GM18526 (cell line): ENCODE data around the gene CNKSR3.

Source experiments
- POLR2A ChIP-seq: IDR thresholded peaks from 3 replicates; pipeline ENCODE4 v1.6.1; 2011; ENCODE audit not compliant: insufficient read length; ENCODE audit errors: extremely low read depth

The CNKSR3 gene

DNA sequence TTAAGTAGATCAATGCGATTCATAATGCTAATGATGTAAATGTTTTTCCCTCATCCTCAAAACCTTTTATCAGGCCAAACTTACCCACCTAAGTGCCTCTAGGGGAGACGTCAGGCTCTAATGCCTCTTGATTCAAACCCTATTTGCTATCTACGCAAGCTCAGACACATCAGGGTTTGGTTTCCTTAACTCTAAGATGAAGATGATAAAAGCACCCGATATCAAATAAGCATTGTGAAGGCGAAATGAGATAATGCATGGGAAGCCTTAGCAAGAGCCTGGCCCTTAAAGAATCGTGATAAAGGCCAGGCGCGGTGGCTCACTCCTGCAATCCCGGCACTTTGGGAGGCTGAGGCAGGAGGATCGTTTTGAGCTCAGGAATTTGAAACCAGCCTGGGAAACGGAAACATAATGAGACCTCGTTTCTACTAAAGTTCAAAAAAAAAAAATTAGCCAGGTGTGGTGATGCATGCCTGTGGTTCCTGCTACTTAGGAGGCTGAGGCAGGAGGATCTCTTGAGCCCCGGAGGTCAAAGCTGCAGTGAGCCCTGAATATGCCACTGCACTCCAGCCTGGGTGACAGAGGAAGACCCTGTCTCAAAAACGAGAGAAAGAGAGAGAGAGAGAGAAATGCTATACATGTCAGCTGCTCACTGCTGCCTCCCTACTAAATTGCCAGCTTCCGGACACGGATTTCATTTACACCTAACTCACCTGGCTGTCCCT, 13.5 kb downstream of the CNKSR3 start:
- TF ChIP-seq POLR2A, result no peak

DNA sequence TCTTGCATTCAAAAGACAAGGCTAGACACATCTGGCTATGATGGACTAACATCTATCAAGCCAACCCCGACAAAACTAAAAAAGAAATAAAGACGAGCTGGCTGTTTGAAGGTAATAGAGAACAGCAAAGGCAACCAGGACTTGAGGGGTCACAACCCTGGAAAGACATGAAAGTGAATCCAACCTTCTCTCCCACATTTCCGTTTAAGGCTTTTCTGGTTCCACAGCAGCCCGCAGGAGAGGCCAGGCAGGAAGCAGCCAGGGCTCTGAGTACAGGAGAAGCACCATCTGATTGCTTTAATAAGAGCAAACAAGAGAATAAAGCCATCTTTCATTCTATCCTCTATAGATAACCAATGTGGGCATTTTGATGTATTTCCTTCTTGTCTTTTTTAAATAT, 14.3 kb downstream of the CNKSR3 start:
- no peak for TF ChIP-seq POLR2A

DNA sequence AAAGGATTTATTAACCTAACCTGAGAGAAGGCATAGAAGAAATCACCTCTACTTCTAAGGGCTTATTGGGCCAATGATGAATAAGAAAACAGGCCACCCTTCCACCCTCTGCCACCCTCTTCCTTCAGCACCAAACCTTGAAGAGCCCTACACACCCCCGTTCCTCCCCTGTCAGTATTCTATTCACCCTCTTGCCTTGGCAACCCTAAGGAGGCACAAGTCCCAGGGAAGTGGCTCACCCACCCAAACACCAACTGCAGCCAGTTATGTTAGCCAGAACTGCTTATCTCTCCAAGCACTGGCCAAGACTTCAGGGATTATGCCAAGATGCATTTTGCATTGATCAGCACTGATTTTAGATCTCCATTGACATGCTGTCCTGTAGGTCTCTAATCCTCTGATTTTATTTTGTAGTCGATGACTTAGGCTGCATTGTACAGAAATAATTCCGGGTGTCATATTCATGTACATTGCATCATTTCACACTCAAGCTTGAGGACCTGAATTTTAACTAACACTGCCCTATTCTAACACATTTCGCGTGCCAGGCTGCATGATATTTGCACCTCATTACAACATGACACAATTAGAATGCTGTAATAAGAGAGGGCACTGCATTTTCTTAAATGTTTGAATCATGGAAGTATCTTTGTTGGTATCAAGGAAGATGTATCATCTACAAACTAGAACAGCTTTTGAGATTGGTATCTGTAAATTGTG, 15.7 kb downstream of the CNKSR3 start:
- TF ChIP-seq POLR2A, result no peak

DNA sequence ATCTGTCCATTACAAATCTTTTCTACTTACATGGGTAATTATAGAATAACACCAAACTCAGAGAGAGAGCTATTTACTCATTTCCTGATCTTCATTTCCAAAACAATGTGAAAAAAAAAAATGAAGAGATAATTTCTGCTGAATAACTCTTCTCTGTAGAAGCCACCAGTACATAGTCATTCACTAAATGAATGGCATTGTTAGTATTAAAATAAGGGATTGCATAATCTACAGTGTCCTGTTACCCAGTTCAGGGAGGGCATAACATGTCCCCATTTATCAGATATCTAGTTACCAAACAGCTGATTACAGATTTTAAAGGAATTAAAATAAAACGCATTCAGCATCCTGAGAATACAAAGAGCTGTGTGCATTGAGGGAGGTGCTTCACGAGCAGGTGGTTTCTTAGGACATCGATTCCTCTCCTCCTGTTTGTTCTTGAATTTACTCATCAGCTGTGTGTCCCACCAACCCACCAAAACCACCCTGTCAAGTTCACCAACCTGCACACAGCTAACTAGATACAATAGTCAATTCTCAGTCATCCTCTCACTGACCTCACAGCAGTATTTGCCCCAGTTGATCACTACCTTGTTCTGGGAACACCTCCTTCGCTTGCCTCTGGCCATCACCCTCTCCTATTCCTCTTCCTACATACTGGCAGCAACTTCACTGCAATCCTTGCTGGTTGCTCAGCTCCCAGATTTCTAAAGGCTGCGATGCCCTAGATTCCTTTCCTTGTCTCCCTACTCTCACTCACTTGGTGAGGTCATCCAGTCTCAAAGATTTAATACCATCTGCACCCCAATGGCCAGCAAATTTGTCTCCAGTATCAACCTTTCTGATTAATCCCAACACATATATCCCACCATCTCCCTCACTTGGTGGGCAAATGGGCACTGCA, 18.7 kb downstream of the CNKSR3 start:
- no peak for TF ChIP-seq POLR2A

DNA sequence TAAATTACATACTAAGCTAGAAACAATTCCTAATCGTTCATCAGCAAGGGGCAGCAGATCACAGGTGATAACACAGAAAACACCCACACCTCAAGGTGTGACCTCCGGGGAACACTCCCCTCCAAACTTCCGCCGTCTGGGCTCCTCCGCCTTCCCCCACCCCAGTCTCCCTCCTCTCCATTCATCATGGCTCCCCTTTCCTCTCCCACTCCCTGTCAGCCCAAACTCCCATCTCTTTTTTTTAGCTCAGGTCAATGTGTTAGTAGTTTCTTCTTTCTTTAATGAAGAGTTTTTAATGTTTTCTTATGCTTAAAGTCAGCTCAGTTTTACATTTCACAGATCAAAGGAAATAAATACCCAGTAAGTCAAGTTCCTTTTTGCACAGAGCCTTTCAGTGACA, 20.7 kb downstream of the CNKSR3 start:
- TF ChIP-seq POLR2A, result no peak

DNA sequence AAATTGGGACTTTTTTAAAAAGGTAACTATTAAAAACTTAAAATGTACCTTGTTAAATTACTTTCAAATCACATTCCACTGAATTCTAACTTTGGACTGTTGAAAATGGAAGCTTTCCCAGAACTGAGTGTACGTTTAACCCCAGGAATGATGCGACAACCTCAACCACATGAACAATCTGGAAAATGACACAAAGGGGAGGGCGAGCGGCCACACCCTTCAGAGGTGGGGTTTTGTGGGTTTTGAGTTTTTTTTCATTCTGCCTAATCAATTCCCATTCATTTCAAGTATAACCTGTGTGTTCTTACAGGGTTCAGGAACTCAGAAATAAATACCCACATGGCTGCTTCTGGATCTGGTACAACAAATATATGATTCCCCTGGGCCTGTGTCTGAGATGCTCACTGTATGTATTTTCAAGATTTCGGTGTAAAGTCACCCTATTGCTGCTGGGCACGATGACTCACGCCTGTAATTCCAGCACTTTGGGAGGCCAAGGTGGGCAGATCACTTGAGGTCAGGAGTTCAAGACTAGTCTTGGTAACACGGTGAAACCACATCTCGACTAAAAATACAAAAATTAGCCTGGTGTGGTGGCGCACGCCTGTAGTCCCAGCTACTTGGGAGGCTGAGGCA, 21.6 kb downstream of the CNKSR3 start:
- TF ChIP-seq POLR2A, result no peak

DNA sequence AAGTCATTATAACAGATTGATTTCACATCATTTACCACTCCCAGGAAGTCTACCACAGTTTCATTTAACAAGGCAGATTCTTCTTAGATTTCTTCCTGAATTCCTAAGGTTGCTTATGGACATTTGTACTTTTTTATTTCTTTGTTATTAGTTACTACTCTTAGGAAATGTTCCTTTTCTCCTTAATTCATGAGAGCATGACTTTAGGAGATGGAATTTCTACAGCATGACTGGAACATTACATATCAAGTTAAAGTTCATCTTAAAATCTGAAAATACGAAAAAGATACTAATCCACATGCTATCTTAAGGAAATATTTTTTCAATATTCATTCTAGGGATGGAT, 22.3 kb downstream of the CNKSR3 start:
- no peak for TF ChIP-seq POLR2A

DNA sequence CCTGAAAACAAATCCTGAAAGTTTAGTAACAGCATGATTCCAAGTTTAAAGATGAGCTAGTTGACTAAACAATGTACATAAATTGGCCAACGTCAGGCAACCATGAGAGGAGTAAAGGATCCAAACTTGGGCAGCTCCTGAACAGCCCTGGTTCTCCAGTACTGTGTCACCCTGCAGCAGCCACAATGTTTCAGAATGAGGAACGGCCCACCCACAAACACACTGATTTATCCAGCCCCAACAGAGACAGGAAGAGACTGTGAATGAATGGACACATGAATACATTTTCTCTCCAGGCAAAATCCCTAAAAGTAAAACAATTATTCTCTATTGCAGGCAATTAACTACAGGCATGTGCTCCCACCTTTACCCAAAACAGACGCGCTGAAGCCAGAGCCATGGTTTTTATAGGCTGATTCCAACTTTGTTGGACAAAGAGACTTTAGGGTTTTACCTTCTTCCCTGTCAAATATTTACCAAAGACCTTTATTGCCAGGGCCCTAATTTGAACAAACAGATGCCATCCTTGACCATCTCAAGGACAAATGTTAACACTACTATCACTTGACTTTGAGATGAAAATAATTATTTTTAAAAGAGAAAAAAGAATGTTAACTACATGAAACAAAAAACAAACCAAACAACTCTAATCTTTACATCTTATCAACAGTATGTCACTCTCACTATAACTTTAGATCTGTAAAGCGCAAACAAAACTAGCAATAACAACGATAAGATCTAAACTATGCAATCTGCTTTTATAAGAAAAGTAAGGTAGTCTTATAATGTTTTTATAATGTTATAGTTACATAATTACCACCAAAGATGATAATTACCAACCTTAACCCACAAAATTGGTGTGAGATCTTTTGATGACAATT, 22.9 kb downstream of the CNKSR3 start:
- TF ChIP-seq POLR2A, result no peak

DNA sequence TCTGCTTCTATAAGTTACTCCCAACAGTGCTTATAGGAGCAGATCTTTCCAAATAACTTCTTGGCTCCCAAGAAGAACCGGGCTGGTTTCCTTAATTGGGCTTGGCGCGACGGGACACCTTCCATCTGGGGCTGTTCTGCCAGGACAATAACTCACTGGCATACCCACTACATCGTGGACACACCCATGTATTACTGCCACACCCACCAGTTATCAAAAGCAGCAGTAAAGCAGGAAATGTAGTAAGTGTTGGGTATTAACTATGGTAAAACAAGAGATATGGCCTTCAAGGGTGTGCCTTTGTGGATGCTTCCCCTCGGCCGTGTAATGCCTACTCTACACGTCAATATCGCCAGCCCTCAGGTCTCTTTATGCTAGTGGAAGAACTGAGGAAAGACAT, 24.7 kb downstream of the CNKSR3 start:
- TF ChIP-seq POLR2A, result no peak

DNA sequence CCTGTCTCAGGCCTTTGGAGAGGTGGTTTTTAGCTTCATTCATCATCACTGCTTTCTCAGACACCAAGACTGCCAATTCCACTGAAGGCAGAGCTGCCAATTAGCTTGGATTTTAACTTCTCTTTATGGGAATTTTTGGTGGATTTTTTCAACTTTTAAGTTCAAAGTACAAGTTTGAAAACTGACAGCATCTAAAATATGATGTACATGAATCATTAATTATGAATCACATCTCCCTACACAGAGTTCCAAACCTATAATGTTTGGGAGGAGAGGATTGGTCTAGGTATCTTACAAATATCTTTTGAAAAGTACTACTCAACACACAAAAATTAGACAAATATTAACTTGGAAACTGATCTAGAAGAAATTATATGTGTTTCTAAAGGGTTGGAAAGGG, 25.5 kb downstream of the CNKSR3 start:
- no peak for TF ChIP-seq POLR2A

DNA sequence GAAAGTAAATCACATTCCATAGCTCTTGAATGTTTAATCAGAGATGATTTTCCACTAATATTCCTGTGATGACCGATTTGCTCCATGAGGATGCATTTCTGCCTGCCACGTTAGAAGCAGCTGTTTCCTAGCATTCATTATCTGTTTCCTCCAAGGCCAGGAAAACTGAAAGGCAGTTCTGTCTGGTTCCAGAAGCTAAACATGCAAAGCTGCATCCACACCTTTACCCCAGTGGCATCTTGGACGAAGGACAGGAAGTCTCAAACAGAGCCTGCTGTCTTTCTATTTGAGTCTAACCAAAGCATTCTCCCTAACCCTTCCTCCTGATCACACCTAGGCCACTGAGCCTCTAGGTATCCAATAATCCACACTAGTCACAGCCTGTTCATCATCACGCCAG, 27.6 kb downstream of the CNKSR3 start:
- TF ChIP-seq POLR2A, result no peak

DNA sequence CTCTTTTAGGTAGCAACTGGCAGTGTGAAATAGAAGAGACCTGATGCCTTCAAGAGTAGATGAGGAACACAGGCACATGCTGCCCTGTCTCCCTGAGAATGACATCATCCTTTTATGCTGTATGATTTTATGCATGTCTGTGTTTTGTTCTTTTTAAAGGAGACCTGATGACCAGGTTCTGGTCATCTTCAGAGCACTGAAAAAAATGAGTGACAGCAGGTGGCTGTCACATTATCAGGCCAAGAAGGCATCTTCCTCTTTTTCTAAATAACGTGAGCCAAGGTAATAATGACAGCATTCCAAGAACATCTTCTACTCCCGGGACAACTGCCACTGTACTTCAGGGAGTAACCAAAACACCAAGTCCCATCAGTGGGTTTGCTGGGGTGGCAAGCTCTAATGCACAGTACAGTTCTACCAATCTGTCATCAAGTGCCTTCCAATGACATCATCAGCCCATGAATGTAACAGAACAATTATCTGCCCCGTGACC, 28.9 kb downstream of the CNKSR3 start:
- no peak for TF ChIP-seq POLR2A

DNA sequence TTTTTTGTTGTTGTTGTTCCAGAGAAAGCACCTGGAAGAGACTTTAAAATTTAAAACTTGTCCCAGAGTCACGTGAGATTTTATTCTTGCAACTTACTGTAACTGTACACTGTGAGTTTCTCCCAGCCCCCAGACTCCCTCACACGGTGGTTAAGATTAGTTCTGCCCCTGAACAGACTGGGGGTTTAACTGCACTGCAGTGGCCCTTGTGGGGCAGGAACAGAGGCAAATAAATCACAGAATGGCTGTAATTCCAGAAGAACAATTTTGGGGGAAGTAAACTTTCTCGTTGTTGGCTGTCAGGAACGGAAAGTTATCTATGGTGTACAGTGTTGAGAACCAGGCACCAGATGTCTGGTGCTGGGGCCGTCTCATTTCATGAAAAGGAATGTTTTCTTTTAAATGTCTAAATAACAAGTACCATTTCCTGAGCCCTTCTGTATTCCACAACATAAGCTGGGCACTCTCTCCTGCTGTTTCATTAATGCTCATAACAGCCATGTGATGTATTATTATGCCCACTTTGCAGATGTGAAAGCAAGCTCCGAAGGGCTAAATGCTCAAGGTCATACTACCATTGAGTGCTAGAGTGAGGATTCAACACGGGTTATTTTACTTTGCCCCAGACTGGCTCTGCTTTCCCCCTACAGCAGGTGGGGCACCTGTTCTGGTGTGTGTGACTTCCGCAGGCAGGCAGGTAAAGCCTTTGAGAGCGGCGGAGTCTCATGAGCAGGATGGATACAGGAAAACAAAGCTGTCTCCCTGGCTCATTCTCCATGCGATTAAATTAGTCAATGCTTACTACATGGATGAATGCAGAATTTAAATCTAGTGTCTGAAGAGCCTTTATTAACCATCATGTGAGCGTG, 30.5 kb downstream of the CNKSR3 start:
- no peak for TF ChIP-seq POLR2A
